Measurements from ENCODE around the gene ZNF324.

GRCh38 chr19:58500242-58500641, 33.4 kb downstream of the ZNF324 start:
- TF ChIP-seq SRF (IDR thresholded peaks at IDR 0.05; ENCODE audit: low read depth, low read length) (no peak), RFX5 (IDR thresholded peaks at IDR 0.05; ENCODE audit: borderline replicate concordance, low read depth, low read length) (no peak), KDM1A (IDR thresholded peaks at IDR 0.05; ENCODE audit: borderline replicate concordance, low read length) (no peak), POLR2A (IDR thresholded peaks at IDR 0.05; ENCODE audit: control extremely low read depth in 1 of 2, low read depth in 2 of 2, low read length in 2 of 2) (no peak)
